ENCODE measurements around the gene MAP3K20.

DNA sequence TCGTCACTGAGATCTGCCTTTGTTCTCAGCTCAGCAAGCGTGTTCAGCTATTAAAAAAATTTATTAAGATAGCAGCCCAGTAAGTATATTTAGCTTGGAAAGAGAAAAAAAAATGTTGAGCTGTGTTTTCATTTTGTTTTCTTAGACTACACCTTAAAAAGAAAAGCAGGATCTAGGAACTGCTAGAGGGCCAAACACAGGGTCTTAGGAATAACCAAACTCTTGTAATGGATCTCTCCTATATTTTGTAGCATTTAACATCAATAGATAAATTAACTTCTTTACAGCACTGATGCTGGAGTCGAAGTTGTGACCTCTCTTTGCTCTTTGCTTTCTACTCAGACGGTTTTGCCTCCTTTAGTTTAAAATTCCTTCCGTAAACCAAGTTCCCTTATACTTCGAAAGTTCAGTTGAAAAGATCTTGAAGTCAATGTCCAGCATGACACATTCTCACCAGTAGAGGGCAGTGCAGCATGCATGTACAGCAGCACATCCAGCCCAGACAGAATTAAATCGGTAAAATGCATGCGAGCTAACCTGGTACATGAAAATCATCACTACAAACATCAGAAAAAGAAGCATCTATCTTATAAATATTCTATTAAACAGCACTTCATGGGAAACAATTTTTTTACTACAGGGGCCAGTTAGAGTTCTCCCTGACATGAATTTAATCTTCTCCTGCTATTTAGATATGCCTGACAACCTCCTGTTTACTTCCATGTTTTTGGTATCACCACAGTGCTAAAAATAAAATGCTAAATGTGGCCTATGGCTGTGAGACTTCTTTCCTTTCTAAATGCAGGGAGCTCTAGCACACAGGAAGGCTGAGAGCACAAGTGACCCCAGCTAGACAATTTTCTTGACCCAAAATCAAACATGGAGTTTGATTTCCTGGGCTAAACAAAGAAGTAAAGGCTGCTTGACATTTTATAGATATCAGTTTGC is 48.2 kb upstream of the MAP3K20 start:
- TF ChIP-seq, protein P1, sequence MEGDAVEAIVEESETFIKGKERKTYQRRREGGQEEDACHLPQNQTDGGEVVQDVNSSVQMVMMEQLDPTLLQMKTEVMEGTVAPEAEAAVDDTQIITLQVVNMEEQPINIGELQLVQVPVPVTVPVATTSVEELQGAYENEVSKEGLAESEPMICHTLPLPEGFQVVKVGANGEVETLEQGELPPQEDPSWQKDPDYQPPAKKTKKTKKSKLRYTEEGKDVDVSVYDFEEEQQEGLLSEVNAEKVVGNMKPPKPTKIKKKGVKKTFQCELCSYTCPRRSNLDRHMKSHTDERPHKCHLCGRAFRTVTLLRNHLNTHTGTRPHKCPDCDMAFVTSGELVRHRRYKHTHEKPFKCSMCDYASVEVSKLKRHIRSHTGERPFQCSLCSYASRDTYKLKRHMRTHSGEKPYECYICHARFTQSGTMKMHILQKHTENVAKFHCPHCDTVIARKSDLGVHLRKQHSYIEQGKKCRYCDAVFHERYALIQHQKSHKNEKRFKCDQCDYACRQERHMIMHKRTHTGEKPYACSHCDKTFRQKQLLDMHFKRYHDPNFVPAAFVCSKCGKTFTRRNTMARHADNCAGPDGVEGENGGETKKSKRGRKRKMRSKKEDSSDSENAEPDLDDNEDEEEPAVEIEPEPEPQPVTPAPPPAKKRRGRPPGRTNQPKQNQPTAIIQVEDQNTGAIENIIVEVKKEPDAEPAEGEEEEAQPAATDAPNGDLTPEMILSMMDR (IDR thresholded peaks at IDR 0.05; ENCODE audit: borderline replicate concordance, extremely low read depth, low read length, poor library complexity, severe bottlenecking), result peak; percentile 94
- no peak for TF ChIP-seq EZH2 (IDR thresholded peaks at IDR 0.05; ENCODE audit: borderline replicate concordance, low read depth, low read length, severe bottlenecking)

Data from DND-41 (cell line).